ENCODE results near the gene SLC9A4.

SLC9A4 gene

GRCh38 chr2:102451968-102452367, 21.1 kb upstream of the SLC9A4 start:
- DNase-seq (ENCODE audit: low read depth in 2 of 2): no peak

- no peak for DNase-seq (ENCODE audit: low read depth in 2 of 2)
These were observed 19.5 kb upstream of the SLC9A4 start for GRCh38 chr2:102453501-102453900.

DNA sequence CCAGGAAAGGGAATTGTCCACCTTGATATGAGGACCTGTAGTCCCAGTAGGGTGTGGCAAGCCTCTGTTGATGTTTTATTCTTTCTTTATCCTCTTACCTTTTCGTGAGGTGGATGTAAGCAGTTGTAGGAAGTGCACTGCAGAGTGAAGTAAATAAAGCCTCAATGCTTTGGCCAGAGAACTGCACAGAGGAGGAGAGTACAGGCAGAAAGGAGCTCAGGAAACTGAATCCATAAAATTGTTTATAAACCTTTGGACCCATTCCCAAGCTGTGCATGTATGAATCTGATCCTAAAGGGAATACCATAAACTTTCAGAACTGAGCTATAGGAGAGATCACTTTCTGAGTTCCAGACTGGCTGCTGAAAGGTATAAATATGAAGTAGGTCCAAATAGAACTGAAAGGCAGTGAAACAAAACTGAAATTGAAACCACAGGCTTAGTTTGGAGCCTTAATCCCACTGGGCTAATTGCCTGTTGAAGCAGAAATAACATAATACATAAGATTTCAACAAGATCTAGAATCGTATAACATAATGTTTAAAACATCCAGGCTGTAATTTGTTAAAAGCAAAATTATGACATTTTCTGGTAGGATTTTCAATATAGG, 17.9 kb upstream of the SLC9A4 start:
- DNase-seq (ENCODE audit: low read depth in 2 of 2): no peak

DNA sequence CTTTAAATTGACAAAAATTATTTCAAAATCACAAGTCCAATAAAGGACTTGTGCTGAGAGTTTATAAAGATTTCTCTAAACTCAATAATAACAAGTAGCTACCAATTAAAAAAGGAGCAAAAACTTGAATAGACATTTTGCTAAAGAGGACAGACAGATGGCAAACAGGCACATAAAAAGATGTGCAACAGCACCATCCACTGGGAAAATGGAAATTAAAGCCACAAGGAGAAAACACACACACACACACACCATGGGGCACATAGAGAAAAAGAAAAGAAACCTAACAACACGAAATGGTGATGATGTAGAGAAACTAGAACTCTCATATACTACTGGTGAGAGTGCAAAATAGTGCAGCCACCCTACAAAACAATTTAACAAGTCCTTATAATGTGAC, 12.6 kb upstream of the SLC9A4 start:
- no peak for DNase-seq (ENCODE audit: low read depth in 2 of 2)

GRCh38 chr2:102461188-102461587, 11.8 kb upstream of the SLC9A4 start:
- no peak for DNase-seq (ENCODE audit: low read depth in 2 of 2)

- no peak for DNase-seq (ENCODE audit: low read depth in 2 of 2)
These were observed 9.9 kb upstream of the SLC9A4 start for GRCh38 chr2:102463160-102463559.

DNA sequence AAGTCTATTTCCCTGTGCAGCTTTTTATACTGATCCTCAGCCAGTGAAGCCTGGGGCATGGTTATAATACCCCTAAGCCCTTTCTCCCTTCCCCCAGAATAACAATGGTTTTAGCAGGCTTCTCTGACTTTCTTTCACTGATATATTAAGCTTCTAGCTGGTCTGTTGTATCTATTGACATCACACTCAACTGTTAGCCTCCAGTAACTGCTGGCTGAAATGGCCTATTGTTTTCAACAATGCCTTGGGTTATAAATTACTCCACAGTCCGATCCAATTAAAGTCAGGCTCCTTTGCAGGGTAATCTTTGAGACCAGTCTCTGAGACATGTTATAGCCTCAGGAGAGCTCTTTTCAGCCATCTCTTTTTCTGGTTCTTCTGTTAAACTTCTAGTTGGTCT, 2.9 kb upstream of the SLC9A4 start:
- DNase-seq (ENCODE audit: low read depth in 2 of 2): no peak

GRCh38 chr2:102473631-102474030, 605 bp downstream of the SLC9A4 start:
- no peak for DNase-seq (ENCODE audit: low read depth in 2 of 2)

DNA sequence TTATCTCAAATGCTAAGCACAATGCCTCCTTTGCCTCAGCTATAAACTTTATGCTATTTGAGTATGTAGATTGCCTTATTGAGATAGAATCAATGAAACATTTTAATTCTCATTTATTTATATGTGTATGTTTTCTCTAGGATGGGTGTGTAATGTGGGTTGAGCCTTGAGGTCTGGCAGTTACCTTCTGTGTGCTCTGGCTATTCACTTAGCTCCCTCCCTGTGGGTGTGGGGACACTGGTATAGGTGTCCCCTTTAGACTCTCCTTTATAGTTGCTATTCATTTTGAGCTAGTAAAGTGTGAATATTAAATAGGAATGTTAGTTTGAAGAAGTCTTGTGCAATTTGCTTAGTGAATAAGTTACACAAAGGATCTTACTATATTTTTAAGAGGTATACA, 1.8 kb downstream of the SLC9A4 start:
- DNase-seq (ENCODE audit: low read depth in 2 of 2): no peak

DNA sequence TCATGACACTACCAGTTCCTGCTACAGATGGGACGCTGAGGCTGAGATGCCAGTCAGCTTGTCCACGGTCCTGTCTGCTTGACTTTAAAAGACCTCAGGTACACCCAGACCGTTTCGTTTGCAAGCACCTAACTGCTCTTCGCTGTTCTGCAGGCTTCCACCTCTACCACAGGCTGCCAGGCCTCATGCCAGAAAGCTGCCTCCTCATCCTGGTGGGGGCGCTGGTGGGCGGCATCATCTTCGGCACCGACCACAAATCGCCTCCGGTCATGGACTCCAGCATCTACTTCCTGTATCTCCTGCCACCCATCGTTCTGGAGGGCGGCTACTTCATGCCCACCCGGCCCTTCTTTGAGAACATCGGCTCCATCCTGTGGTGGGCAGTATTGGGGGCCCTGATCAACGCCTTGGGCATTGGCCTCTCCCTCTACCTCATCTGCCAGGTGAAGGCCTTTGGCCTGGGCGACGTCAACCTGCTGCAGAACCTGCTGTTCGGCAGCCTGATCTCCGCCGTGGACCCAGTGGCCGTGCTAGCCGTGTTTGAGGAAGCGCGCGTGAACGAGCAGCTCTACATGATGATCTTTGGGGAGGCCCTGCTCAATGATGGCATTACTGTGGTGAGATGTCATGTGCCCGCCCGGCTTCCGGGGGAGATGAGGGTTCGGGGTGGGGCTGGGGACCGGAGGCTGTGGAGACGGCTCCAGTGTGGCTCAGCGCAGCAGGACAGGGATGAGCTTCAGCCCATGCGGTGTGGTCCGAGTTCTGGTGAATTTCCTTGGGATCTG, 5.9 kb downstream of the SLC9A4 start:
- no peak for DNase-seq (ENCODE audit: low read depth in 2 of 2)

DNA sequence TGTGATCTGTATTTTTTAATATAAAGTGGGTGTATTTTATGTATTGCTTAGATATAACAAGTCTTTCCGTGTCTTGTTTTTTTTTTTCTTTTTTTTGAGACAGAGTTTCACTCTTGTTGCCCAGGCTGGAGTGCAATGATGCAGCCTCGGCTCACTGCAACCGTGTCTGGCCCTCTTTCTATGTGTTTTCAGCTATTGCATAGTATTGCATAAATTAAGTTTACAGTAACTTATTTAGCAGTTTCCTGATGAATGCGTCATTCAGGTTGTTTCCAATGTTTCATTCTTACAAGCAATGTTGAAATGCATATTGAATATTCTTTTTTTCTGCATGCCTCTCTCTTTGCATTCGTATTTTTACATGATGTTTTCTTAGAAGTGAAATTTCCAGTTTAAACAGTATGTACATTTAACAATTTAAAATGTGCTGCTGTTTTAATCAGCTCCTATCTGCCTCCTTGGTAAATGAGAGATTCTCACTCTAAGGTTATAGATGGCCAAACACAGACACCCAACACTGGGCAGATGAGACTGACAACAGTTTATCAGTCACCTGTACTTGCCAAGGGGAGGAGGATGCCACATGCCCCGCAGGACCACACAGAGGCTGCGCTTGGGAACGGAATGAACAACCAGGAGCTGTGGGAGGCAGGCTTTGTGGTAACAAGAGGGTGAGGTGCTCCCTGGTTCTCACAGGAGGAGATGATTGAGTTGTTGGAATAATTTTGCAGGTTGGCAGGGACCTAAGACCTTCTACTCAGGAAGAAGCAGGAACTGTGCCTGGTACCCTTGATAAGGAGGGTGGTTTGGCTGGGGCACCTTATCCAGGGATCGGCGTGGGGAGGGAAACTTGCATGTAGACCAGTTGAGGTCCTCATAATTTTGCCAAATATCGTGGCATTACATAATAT, 7.5 kb downstream of the SLC9A4 start:
- DNase-seq (ENCODE audit: low read depth in 2 of 2): no peak

DNA sequence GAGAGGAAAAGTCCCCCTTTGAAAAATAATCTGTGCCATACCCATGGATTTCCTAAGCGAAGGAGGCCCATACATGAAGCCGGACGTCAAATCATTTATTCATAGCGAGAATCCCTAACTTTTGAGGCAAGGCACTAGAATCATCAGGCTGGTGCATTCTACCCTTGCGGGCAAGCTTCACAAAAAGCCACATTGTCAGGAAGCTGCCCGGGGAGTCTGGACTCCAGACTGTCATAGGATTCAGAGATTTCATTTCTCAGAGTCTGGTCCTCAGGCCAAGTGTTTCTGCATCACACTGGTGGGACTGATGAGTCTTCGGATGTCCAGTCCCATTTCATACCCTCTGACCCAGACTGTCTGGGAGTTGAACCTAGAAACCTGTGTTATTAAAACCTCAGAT, 8.9 kb downstream of the SLC9A4 start:
- no peak for DNase-seq (ENCODE audit: low read depth in 2 of 2)

GRCh38 chr2:102483086-102483485, 10.1 kb downstream of the SLC9A4 start:
- no peak for DNase-seq (ENCODE audit: low read depth in 2 of 2)

- DNase-seq (ENCODE audit: low read depth in 2 of 2): no peak
These were observed 11.5 kb downstream of the SLC9A4 start for GRCh38 chr2:102484310-102485061.

DNA sequence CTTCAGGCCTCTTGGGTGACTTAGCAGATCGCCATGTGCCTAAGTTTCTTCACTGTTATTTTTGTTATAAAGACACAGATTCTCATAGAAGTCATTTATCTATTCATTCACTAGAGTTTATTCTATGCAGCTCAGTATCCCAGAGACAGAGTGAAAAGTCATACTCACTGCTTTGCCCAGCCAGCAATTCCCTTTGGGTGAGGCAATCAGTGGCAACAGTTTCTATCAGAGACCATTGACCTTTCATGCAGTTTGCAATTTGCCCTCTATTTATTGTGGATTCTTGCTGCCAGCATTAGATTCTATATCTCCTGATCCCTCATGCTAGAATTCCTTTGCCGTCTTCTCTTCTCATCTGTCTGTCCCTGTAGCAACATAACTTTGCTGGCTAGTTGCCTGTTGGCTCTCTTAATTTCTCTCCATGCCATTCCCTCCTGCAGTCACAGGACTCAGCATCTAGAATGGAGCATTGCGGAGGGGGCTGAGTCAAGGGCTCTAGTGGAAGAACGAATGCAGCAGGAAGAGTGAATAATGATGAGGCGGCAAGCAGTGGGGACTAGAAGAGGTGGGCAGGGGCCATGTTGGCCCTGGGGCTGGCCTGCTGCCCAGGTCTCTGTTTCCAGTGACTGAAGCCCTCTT, 12.2 kb downstream of the SLC9A4 start:
- no peak for DNase-seq (ENCODE audit: low read depth in 2 of 2)

GRCh38 chr2:102486941-102487702, 14.1 kb downstream of the SLC9A4 start:
- no peak for DNase-seq (ENCODE audit: low read depth in 2 of 2)

GRCh38 chr2:102487761-102488462, 14.9 kb downstream of the SLC9A4 start:
- no peak for DNase-seq (ENCODE audit: low read depth in 2 of 2)

GRCh38 chr2:102489646-102490045, 16.6 kb downstream of the SLC9A4 start:
- DNase-seq (ENCODE audit: low read depth in 2 of 2): no peak

DNA sequence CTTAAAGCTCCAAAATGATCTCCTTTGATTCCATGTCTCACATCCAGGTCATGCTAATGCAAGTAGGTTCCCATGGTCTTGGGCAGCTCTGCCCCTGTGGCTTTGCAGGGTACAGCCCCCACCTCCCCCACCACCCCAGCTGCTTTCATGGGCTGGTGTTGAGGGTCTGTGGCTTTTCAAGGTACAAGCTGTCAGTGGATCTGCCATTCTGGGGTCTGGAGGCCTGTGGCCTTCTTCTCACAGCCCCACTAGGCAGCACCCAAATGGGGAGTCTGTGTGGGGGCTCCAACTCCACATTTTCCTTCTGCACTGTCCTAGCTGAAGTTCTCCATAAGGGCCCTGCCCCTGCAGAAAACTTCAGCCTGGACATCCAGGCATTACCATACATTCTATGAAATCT, 19.0 kb downstream of the SLC9A4 start:
- no peak for DNase-seq (ENCODE audit: low read depth in 2 of 2)

DNA sequence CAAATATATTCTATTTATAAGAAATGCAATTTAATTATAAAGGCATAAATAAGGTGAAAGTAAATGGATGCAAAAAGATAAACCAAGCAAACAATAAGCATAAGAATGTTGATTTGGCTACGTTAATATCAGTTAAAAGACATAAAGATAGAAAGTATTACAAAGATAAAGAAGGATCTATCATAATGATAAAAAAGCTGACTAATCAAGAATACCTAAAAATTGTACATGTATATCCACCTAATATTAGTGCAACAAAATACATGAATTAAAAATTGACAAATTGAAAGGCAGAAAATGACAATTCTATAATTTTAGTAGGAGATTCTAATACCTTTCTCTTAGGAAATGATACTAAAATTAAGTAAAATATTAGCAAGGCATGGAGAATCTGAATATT, 21.5 kb downstream of the SLC9A4 start:
- DNase-seq (ENCODE audit: low read depth in 2 of 2): no peak

All from stimulated activated CD8-positive, alpha-beta memory T cell treated with anti-CD3 and anti-CD28 coated beads, Interleukin-2, amount 100 ng/mL, for 1 hour (primary cell).